PC-9 (cell line): ENCODE measurements around the gene AFF2. TPM values are rescaled to one million over a fixed set of nuclear protein-coding genes. Genes with fewer than 3 reads are reported as not detected.

ENCODE experiments used
- BruUV-seq: library from RNA; stranded (reverse); fragments of 400-500 nt; replicated peaks from 2 replicates; lab custom pipeline; 2021; lab: Mats Ljungman, UMichigan
- CTCF ChIA-PET: fragments of 300-600 bp; sonication (Branson Sonifier 250); formaldehyde crosslinking; loops from one replicate; lab custom pipeline; 2022; ENCODE audit warnings: antibody characterized with exemption; lab: Charles Lee
- POLR2A ChIA-PET: fragments of 300-600 bp; sonication (Branson Sonifier 250); formaldehyde crosslinking; loops from one replicate; lab custom pipeline; 2022; ENCODE audit warnings: antibody characterized with exemption; ENCODE audit not compliant: unreplicated experiment; lab: Charles Lee
- DNase-seq, 2 experiments: peaks; one replicate each; pipeline versions ENCODE4 v3.0.0 to v3.0.0-alpha.2; 2015 to 2022; ENCODE audit warnings: mixed read lengths in 1 of 2
- H2AFZ ChIP-seq: fragments of 200-600 bp; sonication (generic); 2 replicates; pipeline ENCODE4 v1.8.1; 2017; ENCODE audit warnings: antibody characterized with exemption
- H3F3A ChIP-seq: fragments of 200-600 bp; sonication (generic); 2 replicates; pipeline ENCODE4 v1.8.1; 2017; ENCODE audit warnings: antibody characterized with exemption, mild to moderate bottlenecking, low read depth; ENCODE audit not compliant: insufficient read depth
- H3K27ac ChIP-seq: fragments of 200-600 bp; sonication (generic); 2 replicates; pipeline ENCODE4 v1.6.1; 2016; ENCODE audit warnings: mixed run types
- H3K27me3 ChIP-seq: fragments of 200-600 bp; sonication (generic); 2 replicates; pipeline ENCODE4 v1.6.1; 2016; ENCODE audit warnings: low read depth, mixed run types; ENCODE audit not compliant: insufficient read depth
- H3K36me3 ChIP-seq: fragments of 200-600 bp; sonication (generic); 2 replicates; pipeline ENCODE4 v1.6.1; 2016; ENCODE audit warnings: low read depth, mixed run types
- H3K4me1 ChIP-seq: fragments of 200-600 bp; sonication (generic); replicated peaks from 2 replicates; pipeline ENCODE4 v1.6.1; 2016; ENCODE audit warnings: mixed run types; ENCODE audit not compliant: insufficient read depth
- H3K4me2 ChIP-seq: fragments of 200-600 bp; sonication (generic); 2 replicates; pipeline ENCODE4 v1.6.1; 2017; ENCODE audit warnings: mixed run types
- H3K4me3 ChIP-seq: fragments of 200-600 bp; sonication (generic); 2 replicates; pipeline ENCODE4 v1.6.1; 2016; ENCODE audit warnings: mixed run types
- H3K79me2 ChIP-seq: fragments of 200-600 bp; sonication (generic); 2 replicates; pipeline ENCODE4 v1.6.1; 2017; ENCODE audit warnings: low read depth, mixed run types
- H3K9me2 ChIP-seq: fragments of 200-600 bp; sonication (generic); 2 replicates; pipeline ENCODE4 v1.8.1; 2017; ENCODE audit warnings: mild to moderate bottlenecking; ENCODE audit not compliant: insufficient read depth
- H3K9me3 ChIP-seq: fragments of 200-600 bp; sonication (generic); 2 replicates; pipeline ENCODE4 v1.8.1; 2016; ENCODE audit warnings: low read depth; ENCODE audit not compliant: insufficient read depth
- H4K20me1 ChIP-seq: fragments of 200-600 bp; sonication (generic); 2 replicates; pipeline ENCODE4 v1.8.1; 2017; ENCODE audit not compliant: insufficient read depth
- EZH2 ChIP-seq: fragments of 200-600 bp; sonication (generic); IDR thresholded peaks from 2 replicates; pipeline ENCODE4 v1.8.0; 2017; ENCODE audit warnings: antibody characterized with exemption, low read depth
- intact Hi-C: fragments of 100-400 bp; cut with micrococcal nuclease; formaldehyde crosslinking; loops from one replicate; pipeline ENCODE4 v1.10.0; 2022; ENCODE audit not compliant: unreplicated experiment
- total RNA-seq: library from RNA; stranded (reverse); gene quantifications from 2 replicates; pipeline ENCODE4 v1.2.3, GENCODE V29; 2021
- TF ChIP-seq, protein P1 (sequence below): fragments of 200-600 bp; sonication (generic); conservative IDR thresholded peaks from 2 replicates; pipeline ENCODE4 v1.6.1; 2017; ENCODE audit warnings: mixed run types, antibody characterized with exemption, mild to moderate bottlenecking, moderate library complexity

The AFF2 gene
- total RNA-seq, 1 experiment from 2014 or later: not detected

DNA sequence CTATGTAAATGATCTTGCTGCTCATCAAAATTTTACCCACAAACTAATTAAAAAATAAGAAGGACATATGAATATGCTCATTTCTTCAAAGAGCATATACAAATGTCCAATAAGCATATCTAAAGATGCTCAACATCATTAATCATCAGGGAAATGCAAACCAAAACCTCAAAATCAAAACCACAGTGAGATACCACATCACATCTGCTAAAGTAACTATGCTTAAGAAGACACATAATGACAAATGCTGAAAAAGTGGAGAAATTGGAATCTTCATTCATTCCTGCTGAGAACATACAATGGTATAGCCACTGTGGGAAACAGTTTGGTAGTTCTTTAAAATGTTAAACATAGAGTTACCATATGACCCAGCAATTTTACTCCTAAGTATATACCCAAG lies 81.9 kb downstream of the AFF2 start:
- BruUV-seq: no TSS peak
- intact Hi-C loops: no loop called here
- H3K4me3 ChIP-seq: no peak overlapping the region
- H4K20me1 ChIP-seq: no peaks in the 10 kb centered on the region
- H3K9me2 ChIP-seq: no peaks in the 10 kb centered on the region
- no peak for DNase-seq
- ChIA-PET CTCF (no interaction called here), POLR2A (no interaction called here)
- no peaks in the 10 kb centered on the region; the same call in 1 of the 2 replicates for H3K9me3 ChIP-seq
- peaks cover 3% of the 10 kb centered on the region; the same call in 1 of the 2 replicates for H3F3A ChIP-seq
- H3K27ac ChIP-seq: no peak overlapping the region
- H3K4me2 ChIP-seq: no peak overlapping the region
- H3K27me3 ChIP-seq: peaks cover 8% of the 10 kb centered on the region
- no peaks in the 10 kb centered on the region for H3K36me3 ChIP-seq
- no peak overlapping the region for H2AFZ ChIP-seq
- no peaks in the 10 kb centered on the region for H3K4me1 ChIP-seq
- no peaks in the 10 kb centered on the region for H3K79me2 ChIP-seq
- TF ChIP-seq, protein P1, sequence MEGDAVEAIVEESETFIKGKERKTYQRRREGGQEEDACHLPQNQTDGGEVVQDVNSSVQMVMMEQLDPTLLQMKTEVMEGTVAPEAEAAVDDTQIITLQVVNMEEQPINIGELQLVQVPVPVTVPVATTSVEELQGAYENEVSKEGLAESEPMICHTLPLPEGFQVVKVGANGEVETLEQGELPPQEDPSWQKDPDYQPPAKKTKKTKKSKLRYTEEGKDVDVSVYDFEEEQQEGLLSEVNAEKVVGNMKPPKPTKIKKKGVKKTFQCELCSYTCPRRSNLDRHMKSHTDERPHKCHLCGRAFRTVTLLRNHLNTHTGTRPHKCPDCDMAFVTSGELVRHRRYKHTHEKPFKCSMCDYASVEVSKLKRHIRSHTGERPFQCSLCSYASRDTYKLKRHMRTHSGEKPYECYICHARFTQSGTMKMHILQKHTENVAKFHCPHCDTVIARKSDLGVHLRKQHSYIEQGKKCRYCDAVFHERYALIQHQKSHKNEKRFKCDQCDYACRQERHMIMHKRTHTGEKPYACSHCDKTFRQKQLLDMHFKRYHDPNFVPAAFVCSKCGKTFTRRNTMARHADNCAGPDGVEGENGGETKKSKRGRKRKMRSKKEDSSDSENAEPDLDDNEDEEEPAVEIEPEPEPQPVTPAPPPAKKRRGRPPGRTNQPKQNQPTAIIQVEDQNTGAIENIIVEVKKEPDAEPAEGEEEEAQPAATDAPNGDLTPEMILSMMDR: no peak
- no peak for TF ChIP-seq EZH2

DNA sequence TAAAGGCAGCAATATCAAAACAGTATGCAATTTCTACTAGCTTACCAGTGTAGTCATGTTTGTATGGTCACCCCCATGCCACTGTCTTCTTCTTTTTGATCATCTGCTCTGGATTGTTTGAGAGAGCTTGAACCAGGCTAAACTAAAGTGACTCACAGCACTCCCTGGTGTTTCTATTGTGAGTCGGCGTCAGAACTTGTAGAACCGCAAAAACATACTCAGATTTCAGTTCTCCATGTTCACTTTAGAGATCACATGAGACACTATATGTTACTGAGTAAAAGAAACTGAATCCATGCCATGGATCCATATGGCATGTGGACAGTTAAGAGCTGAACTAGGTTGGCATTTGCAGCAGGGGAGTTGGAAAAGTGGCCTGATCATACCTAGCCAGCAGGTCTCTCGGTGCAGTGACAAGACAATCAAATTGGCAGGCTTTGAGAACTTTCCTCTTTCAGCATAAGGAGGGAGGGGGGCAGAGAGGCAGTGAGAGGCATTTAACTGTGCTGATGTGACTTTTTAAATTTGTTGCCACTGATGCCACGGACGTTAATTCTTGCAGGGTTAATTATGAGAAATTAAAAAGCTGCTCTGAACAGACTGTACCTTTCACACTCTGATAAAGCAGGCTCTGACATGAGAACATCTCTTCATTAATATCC lies 88.4 kb downstream of the AFF2 start:
- no TSS peak for BruUV-seq
- Histone ChIP-seq H3K27ac (no peak overlapping the region), H3K4me1 (no peaks in the 10 kb centered on the region), H3K27me3 (peaks cover 21% of the 10 kb centered on the region), H3F3A (no peaks in the 10 kb centered on the region), H3K79me2 (no peaks in the 10 kb centered on the region), H3K36me3 (no peaks in the 10 kb centered on the region), H3K9me3 (no peaks in the 10 kb centered on the region), H3K4me2 (no peak overlapping the region), H3K4me3 (no peak overlapping the region), H3K9me2 (no peaks in the 10 kb centered on the region), H4K20me1 (no peaks in the 10 kb centered on the region), H2AFZ (no peak overlapping the region)
- ChIA-PET POLR2A (no interaction called here), CTCF (no interaction called here)
- intact Hi-C loops: no loop called here
- DNase-seq: no peak
- TF ChIP-seq, protein P1: no peak
- no peak for TF ChIP-seq EZH2

DNA sequence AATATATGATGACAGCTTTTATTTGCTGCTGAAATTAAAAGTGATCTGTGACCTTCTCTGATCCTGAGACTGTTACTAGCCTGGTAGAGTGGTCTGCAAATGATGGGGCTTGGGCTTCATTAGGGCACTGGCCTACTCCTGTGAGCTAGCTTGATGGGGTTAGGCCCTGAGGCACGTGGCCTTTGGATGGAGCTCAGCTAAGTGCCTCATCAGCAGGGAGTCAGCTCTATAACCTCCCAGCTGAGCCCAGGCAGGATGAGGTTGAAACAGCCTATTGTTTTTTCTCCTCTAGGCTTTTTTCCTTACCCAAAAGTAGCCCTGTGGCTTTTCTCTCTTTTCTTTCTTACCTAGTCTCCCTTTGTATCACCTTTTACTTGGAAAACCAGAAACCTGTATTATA lies 92.2 kb downstream of the AFF2 start:
- Histone ChIP-seq H3K36me3 (no peaks in the 10 kb centered on the region), H3K79me2 (no peaks in the 10 kb centered on the region), H3F3A (no peaks in the 10 kb centered on the region), H3K27ac (no peak overlapping the region), H2AFZ (no peak overlapping the region), H3K9me2 (no peaks in the 10 kb centered on the region), H3K4me1 (no peaks in the 10 kb centered on the region), H3K4me2 (no peak overlapping the region), H3K4me3 (no peak overlapping the region), H3K27me3 (peaks cover 11% of the 10 kb centered on the region), H3K9me3 (no peaks in the 10 kb centered on the region), H4K20me1 (no peaks in the 10 kb centered on the region)
- no peak for TF ChIP-seq EZH2
- TF ChIP-seq, protein P1: no peak
- ChIA-PET POLR2A (no interaction called here), CTCF (no interaction called here)
- intact Hi-C loops: no loop called here
- no peak for DNase-seq
- BruUV-seq: no TSS peak
